ENCODE results near the gene LRRC38. TPM values are rescaled to one million over a fixed set of nuclear protein-coding genes. Genes with fewer than 3 reads are reported as not detected.

Gene LRRC38
- polyA plus RNA-seq, 4 donors, result 0.45 to 7.7 TPM; not detected in 2

DNA sequence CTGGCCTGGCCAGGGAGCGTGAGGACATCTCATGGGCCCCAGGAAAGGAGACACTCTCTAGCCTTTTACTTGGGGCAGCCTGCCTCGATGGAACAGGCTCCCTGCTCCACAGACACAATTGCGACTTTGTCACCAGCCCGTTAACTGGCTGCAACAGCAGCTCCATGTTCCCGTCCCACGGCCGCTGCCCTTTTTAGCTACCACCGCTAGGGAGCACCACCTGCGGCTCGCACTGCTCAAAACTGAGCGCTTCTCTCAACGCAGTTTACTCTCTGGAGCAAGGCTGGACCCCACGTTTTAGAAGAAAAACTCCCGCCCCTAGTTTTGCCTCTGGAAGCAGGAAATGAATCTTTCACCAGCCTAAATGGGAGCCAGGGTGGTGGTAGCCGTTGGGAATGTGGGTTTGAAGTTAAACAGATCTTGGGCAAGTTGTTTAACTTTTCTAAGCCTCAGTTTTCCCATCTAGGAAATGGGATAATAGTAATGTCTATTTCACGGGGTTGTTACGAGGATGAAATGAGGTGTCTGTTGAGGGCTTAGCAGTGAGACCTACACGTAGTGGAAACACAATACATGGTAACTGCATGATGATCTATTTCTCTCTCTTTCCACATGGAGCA lies 3.5 kb upstream of the LRRC38 start:
- DNase-seq (ENCODE audit: low read depth in 4 of 4, low spot score in 3 of 4), result no peak

DNA sequence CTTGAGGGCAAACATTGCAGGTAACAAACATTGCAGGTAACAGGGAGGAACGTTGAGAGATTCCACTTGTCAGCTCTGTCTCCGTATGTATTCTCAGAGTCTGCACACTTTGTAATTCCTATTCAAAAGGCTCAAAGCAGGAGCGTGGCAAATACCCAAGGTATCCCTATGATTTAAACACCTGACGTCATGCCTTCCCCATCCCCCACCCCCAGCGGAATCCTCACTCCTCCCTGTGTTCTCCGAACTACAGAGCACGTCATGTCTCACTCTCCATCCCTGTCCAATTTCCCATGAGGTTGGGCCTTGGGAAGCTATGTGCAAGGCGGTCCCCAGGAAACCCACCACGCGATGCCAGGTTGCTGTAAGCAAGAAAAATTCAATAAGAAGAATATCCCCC lies 2.8 kb upstream of the LRRC38 start:
- DNase-seq (ENCODE audit: low read depth in 4 of 4, low spot score in 3 of 4), result no peak

DNA sequence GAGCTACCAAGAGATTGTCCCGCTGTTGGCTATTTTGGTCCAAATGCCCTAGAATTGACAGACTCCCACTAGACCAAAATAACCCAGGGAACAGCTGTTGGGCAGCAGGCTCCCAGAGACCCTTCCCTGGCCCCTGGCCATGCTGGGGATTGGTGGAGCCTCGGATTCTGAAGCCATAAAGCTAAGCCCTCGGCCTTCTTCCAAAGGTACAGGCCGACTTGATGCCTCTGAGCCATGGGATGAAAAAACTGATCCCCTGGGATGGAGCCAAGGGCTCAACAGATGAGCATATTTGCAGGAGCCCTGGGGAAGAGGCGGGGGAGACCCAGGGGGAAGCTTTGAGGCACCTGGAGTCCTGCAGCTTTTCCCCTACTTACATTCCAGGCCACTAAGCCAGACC lies 1.0 kb upstream of the LRRC38 start:
- DNase-seq (ENCODE audit: low read depth in 4 of 4, low spot score in 3 of 4), result no peak

DNA sequence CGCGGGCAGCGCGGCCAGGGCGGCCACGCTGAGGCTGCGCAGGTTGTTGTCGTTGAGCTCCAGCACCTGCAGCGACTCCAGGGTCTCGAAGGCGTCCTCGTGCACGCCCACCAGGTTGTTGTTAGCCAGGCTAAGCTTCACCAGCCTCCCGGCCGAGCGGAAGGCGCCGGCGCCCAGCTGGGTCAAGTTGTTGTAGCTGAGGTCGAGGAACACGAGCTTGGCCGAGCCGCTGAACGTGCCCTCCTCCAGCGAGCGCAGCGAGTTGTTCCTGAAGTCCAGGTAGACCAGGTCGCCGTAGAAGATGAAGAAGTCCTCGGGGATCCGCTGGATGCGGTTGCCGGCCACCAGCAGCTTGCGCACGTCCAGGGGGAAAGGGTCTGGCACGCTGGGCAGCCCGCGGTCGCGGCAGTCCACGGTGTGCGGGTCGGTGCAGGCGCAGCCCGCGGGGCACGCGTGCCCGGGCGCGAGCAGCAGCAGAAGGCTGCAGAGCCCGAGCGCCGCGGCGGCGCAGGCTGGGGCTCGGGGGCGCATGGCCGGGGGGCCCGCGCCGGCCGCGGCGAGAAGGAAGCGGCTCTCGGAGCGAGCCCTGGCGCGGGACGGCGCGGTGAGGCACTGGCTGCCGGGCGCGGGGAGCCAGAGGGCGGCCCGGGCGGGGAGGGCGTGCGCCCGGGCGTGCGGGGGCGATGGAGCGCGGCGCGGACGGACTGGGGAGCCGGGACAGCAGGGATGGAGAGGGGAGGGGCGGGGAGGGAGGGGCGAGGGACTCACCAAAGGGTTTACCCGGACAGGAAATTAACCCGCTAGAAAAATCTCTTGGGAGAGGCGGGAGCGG lies 524 bp downstream of the LRRC38 start:
- no peak for DNase-seq (ENCODE audit: low read depth in 4 of 4, low spot score in 3 of 4)

DNA sequence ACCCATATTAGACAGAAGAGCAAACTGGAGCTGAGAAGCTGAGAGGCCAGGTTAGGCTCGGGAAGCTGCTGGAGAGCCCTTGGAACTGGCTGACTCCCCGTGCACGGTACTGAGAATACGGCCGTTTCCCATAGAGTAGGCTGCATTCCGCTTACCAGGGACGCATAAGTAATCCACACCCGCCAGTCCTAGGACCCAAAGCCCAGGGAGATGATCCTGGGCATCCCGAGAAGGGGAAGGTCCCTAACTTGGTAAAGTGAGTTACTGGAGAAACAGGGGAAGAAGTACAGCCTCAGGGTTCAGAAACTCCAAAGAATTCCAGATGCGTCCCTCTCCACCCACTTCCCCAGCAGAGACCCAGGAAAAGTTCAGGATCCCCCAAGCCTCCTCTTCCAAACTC lies 1.3 kb downstream of the LRRC38 start:
- no peak for DNase-seq (ENCODE audit: low read depth in 4 of 4, low spot score in 3 of 4)

DNA sequence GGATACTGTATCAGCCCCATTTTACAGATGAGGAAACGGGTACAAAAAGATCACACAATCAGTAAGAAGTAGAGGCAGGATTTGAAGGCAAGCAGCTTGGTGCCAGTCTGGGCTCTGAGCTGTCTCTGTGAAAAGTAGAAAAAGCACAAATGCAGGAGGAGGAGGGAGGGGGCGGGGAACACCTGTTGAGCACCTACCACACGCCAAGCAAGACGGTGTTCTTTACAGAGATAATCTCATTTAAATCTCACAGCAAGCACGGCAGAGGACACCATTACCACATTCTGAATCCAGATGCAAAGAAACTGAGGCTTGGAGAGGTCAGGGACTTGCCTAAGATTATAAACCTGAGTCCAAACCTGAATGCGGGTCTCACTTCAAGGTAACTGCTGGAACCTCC lies 3.3 kb downstream of the LRRC38 start:
- DNase-seq (ENCODE audit: low read depth in 4 of 4, low spot score in 3 of 4), result no peak

DNA sequence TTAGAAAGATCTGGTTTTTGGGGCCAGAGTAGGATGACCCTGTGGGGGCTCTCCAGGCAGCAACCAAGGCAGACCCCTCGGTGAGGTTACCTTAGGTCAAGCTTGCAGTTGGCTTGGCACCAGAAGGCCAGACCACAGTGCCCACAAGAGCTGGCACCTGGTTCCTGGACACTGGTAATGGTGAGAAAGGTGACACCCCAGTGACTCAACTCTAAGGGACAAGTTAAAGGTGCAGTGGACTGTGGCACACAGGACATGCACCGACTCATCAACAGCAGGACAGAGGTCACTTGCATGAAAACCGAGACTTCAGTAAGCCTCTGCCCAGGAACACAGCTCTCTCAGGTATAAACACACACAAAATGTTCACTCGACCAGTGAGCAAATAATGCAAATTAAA lies 6.7 kb downstream of the LRRC38 start:
- no peak for DNase-seq (ENCODE audit: low read depth in 4 of 4, low spot score in 3 of 4)

DNA sequence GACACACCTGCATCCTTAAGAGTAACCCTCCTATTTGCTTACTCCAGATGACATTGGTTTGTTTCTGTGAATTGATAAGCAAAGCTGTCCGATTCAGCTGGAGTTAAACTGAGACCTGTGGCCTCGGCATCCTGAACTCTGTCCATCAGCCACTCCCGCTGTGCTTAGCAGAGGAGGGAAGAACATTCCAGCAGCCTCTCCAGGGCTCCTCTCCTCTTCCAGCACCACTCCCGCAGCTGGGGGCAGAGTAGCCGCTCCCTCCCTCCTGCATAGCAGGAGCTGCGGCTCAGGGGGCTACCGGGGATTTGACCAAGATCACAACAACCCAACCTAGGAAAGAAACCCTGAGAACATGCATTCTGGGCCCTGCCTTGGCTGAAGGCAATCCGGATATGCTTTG lies 8.8 kb downstream of the LRRC38 start:
- no peak for DNase-seq (ENCODE audit: low read depth in 4 of 4, low spot score in 3 of 4)

DNA sequence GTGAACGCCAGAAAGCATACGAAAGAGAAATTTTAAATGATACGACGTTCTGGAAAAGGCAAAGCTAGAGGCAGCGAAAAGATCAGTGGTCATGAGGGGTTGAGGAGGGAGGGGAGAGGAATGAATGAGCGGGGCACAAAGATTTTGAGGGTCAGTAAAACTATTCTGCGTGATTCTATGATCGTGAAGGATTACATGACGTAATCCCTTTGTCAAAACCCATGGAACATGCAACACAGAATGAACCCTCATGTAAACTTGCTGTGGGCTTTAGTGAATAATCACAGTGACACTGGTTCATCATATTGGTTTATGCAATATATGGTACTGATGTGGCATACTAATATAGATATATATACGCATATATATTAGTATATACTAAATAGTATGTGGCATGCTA lies 13.0 kb downstream of the LRRC38 start:
- DNase-seq (ENCODE audit: low read depth in 4 of 4, low spot score in 3 of 4), result no peak

DNA sequence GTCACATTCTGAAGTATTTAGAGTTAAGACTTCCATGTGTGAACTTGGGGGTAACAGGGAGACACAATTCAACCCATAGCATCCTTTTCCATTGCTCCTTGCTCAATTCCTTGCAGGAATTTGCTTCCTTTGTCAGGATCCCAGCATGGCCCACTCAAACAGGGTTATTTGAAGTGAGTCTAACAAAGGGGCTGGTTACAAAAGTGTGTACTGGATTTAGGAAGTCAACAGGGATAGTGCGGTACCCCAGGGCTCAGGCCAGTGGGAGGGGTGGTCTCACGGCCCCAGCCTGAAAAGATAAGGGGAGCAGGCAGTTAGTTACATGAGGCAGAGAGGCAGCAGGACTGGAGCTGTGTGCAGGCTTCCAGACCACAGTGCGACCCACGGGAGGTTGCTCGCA lies 14.4 kb downstream of the LRRC38 start:
- DNase-seq (ENCODE audit: low read depth in 4 of 4, low spot score in 3 of 4), result no peak

DNA sequence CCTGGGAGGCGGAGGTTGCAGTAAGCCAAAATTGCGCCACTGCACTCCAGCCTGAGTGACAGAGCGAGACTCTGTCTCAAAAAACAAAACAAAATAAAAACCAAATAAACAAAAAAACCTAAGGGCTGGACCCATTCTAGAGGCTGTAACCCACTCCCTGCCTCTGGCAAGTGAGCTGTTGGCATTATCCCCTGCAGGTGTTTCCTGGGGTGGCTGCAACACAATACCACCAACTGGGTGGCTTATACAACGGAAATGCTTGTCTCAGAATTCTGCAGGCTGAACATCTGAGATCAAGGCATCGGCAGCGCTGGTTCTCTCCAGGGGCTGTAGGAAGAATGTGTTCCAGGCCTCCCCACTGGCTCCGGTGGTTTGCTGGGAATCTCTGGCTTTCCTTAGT lies 15.2 kb downstream of the LRRC38 start:
- DNase-seq (ENCODE audit: low read depth in 4 of 4, low spot score in 3 of 4), result no peak

DNA sequence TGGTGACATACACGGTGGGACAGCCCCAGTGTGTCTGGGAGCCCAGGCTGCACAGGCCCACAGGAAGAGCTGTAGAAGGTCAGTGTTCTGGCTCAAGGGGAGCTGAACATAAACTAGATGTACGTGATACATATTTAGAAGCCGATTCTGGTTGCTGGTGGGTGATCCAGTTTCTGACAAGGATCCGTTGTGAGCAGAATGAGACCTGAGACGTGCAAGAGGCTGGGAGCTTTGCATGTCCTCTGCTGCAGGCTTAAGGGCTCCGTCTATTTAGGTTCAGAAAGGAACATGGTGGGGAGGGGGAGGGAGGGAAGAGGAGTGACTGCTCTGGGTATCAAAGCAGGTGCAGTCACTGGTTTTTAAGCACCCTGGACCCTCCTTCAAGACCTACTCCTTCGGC lies 18.6 kb downstream of the LRRC38 start:
- DNase-seq (ENCODE audit: low read depth in 4 of 4, low spot score in 3 of 4), result no peak

DNA sequence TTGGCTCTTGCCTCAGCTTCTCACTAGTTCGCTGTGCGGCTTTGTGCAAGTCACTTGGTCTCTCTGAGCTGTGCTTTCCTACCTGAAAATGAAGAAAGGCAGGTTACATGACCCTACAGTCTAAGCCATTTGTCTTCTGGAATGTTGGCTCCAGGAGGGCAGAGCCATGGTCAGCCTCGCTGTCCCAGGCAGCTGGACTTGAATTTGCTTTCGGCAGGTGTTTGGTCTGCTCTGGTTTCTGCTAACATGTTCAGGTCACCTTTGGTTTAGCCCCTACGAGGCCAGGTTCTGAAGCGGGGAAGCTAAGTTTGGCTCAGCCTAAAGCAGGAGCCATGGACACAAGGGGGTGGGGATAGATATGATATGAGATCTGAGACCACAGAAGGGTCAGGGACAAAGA lies 19.1 kb downstream of the LRRC38 start:
- no peak for DNase-seq (ENCODE audit: low read depth in 4 of 4, low spot score in 3 of 4)

DNA sequence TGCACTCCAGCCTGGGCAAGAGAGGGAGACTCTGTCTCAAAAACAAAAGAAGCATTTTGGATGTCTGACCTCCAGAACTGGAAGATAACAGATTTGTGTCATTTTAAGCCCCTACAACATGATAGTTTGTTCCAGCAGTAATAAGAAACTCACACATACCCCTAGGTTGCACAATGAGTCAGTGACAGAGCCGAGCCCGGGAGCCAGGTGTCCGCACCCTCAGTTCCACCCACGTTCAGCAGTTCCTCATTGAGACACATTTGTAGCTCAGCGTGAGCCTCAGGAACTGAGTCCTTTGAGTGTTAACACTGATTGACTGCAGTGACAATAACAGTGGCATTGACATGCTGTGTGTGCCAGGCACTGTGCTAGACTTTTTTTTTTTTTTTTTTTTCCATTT lies 19.8 kb downstream of the LRRC38 start:
- DNase-seq (ENCODE audit: low read depth in 4 of 4, low spot score in 3 of 4), result no peak

DNA sequence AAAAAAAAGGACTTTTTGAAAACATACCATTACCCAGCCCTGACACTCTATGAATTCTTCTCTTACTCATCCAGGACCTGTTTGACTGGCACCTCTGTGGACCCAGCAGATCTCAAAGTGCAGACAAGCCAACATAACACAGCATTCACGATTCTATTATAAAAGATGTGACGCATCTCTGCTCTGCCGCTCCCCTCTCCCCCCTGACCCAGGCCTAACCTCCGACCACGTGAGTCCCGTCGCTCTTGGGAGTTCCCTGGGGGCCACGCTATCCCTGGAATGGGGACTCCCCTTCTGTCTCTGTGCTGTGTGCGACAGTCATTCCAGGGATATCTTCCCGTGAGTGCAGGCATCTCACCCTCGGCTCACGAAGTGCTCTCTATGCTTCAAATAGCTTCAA lies 21.1 kb downstream of the LRRC38 start:
- no peak for DNase-seq (ENCODE audit: low read depth in 4 of 4, low spot score in 3 of 4)

DNA sequence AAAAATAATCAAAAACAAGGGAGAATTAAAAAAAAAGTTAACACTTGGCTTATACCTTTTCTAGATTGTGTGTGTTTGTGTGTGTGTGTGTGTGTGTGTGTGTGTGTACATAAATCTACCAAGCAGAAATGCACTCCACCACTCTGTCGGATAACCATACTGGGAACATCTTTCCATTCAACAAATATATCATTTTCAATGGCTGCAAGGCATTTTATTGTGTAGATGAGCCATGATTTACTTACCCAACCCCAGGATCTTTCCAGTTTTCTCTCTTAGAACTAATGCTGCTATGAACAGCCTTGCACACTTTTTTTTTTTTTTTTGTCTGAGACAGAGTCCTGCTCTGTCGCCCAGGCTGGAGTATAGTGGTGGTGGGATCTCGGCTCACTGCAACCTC lies 25.8 kb downstream of the LRRC38 start:
- DNase-seq (ENCODE audit: low read depth in 4 of 4, low spot score in 3 of 4), result no peak

DNA sequence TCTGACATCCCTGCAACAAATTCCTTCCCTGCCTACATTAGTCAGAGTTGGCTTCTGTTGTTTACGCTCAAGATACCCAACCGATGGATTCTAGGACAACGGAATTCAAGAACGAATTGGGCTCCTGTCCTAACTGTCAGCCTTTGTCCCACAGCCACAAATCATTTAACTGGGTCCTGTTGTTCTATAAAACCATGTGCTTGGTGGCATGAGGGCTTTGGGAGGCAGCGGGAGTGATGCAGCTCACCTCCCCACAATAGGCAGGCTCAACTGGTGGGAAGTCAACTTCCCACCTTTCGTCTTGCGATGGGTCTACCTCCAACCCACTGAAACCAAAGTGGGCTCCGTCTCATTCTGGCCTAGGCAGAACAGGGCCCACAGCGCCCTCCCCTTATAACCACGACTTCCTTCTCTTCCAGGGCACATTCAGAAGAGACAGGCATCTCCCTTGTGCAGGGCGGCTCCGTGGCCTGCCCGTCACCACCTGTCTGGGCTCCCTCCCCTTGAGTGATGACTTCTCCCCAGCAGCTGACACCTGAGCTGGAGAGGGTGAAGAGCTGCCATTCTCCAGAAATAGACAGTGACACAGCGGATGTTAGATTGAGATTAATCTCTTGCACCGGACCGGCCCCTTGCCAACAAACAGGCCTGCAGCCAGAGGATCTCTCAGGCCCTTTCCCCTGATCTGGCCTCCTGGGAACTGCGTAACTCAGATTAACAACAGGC lies 26.5 kb downstream of the LRRC38 start:
- DNase-seq (ENCODE audit: low read depth in 4 of 4, low spot score in 3 of 4), result no peak

DNA sequence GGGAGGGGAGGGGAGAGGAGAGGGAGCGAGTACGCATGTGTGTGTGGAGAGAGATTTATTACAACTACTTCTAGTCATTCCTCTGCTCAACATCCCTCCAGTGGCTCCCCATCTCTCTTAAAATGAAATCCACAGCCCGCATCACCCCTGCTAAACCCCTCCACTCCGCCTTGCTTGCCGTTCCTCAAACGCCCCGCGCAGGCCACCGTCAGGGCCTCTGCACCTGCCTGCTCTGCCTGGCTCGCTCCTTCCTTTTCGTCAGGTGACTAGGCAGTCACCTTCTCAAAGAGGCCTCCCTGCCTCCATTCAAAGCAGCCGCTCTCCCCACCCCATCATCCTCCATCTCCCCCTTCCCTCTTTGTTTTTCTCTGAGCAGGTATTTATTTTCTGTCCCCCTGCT lies 29.9 kb downstream of the LRRC38 start:
- no peak for DNase-seq (ENCODE audit: low read depth in 4 of 4, low spot score in 3 of 4)

DNA sequence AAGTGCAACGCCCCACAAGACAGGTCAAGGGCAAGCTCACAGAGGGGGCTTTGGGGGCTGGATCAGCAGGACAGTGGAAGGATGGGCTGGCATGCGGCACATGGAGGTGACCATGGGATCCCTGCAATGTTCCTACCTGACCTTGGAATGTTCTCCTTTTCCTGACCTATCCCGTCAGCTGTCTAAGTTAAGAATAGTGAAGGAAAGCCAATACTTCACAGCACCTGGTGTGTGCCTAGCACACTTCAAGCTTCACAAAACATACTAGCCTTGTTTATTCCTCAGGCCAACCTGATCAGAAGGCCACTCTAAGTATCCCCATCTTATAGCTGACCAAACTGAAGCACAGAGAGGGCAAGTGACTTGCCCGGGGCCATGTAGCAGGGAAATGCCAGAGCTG lies 31.2 kb downstream of the LRRC38 start:
- DNase-seq (ENCODE audit: low read depth in 4 of 4, low spot score in 3 of 4), result no peak

DNA sequence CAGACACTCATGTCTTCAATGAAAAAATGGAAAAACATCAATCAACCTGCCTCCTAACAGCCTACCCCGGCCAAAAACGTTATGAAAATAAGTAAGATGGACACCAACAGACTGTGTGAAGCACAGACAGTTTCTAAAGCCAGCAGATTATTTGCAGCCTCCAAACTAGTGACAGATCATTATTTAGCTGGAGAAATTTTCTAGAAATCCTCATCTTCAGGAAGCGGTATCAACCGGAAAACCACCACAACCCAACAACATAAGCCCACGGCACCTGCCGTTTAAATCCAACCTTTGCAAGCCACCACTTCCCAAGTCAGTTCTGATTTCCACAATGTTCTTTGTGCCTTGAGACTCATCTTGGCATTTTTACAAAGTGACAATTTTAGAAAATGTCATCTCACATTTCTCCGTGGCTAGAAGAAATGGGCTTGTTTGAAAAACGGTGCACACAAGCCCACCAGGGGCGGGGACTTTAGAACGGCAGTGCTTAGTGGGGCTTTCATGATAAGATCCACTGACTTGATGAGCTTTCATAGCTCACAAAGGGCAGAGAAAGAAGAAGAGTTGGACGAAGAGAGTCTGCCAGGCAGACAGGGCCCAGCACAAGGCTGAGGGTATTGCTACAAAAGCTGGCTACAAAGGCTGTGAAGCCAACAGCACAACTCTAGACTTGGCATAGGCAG lies 34.5 kb downstream of the LRRC38 start:
- no peak for DNase-seq (ENCODE audit: low read depth in 4 of 4, low spot score in 3 of 4)

DNA sequence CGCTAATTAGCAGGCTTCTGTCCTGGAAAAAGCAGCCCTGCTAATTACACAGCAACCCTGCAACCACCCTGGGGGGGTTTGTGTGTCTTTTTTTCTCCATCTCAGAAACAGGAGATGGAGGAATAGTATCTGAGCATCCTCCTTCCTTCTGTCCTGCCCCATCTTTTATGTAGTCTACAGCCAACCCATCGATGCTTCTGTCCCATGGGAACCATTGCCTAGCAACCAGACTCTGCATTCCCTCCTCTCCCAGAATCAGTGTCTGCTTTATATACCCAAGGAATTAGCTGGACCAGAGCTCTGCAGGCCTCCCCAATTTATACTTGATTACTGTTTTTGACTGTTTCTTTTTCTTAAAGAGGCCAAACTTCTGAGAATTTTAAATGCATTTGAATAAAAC lies 35.1 kb downstream of the LRRC38 start:
- no peak for DNase-seq (ENCODE audit: low read depth in 4 of 4, low spot score in 3 of 4)

Data from left renal pelvis (tissue), 4 donors.